HG03025 (cell line): ENCODE data around the gene LRRFIP2.

Experiments
- ATAC-seq: cut with Tn5 transposase; IDR thresholded peaks from one replicate; pipeline ENCODE4 v1.9.1; 2021; ENCODE audit warnings: mild to moderate bottlenecking, moderate library complexity; ENCODE audit not compliant: unreplicated experiment, low FRiP score

LRRFIP2 gene

GRCh38 chr3:37118163-37118562 lies 56.2 kb downstream of the LRRFIP2 start:
- ATAC-seq = no peak

- no peak for ATAC-seq
These were observed 56.8 kb downstream of the LRRFIP2 start for GRCh38 chr3:37117548-37117947.

- no peak for ATAC-seq
These were observed 57.4 kb downstream of the LRRFIP2 start for GRCh38 chr3:37116998-37117397.

GRCh38 chr3:37115446-37115845 lies 58.9 kb downstream of the LRRFIP2 start:
- no peak for ATAC-seq

- ATAC-seq = no peak
These were observed 59.9 kb downstream of the LRRFIP2 start for GRCh38 chr3:37114251-37115145.

GRCh38 chr3:37112987-37113386 lies 61.4 kb downstream of the LRRFIP2 start:
- no peak for ATAC-seq

- no peak for ATAC-seq
These were observed 63.2 kb downstream of the LRRFIP2 start for GRCh38 chr3:37111199-37111598.

GRCh38 chr3:37107846-37108245 lies 66.5 kb downstream of the LRRFIP2 start:
- ATAC-seq = no peak

GRCh38 chr3:37103103-37103808 lies 71.1 kb downstream of the LRRFIP2 start:
- no peak for ATAC-seq

GRCh38 chr3:37100411-37100810 lies 74.0 kb downstream of the LRRFIP2 start:
- no peak for ATAC-seq

GRCh38 chr3:37099469-37099868 lies 74.9 kb downstream of the LRRFIP2 start:
- ATAC-seq = no peak

GRCh38 chr3:37098884-37099283 lies 75.5 kb downstream of the LRRFIP2 start:
- no peak for ATAC-seq

GRCh38 chr3:37097776-37098175 lies 76.6 kb downstream of the LRRFIP2 start:
- ATAC-seq = no peak

- ATAC-seq = no peak
These were observed 77.4 kb downstream of the LRRFIP2 start for GRCh38 chr3:37096975-37097374.

GRCh38 chr3:37096288-37096687 lies 78.1 kb downstream of the LRRFIP2 start:
- ATAC-seq = no peak

- no peak for ATAC-seq
These were observed 79.7 kb downstream of the LRRFIP2 start for GRCh38 chr3:37094636-37095035.

GRCh38 chr3:37093481-37093880 lies 80.9 kb downstream of the LRRFIP2 start:
- ATAC-seq = no peak

- ATAC-seq = no peak
These were observed 81.9 kb downstream of the LRRFIP2 start for GRCh38 chr3:37092484-37092883.

- ATAC-seq = no peak
These were observed 86.5 kb downstream of the LRRFIP2 start for GRCh38 chr3:37087870-37088269.

GRCh38 chr3:37086918-37087317 lies 87.5 kb downstream of the LRRFIP2 start:
- no peak for ATAC-seq

GRCh38 chr3:37082317-37082716 lies 92.1 kb downstream of the LRRFIP2 start:
- ATAC-seq = no peak

GRCh38 chr3:37075955-37076354 lies 98.4 kb downstream of the LRRFIP2 start:
- ATAC-seq = no peak
